Renal cortex interstitium (tissue), 11 donors: Measurements from ENCODE around the gene NTN5. TPM values are rescaled to one million over a fixed set of nuclear protein-coding genes. Genes with fewer than 3 reads are reported as not detected.
A peak's percentile ranks its signal among the peaks of the same experiment; 100 is the strongest.
"Not testable (repeated sequence)": the region's sequence is repeated elsewhere in the genome, so short reads cannot be mapped to it uniquely, and the experiment has no call there.

Source experiments
- DNase-seq, 11 donors: peaks; one replicate each; pipeline ENCODE4 v3.0.0-alpha.2; 2013; ENCODE audit warnings: low read depth in 9 of 11, low spot score in 4 of 11; ENCODE audit errors: extremely low read depth in 1 of 11
- polyA plus RNA-seq, 3 donors: library from polyadenylated mRNA; unstranded; fragments of 120-200 nt; gene quantifications; one replicate each; pipeline ENCODE4 v1.2.1, GENCODE V29; 2013; ENCODE audit not compliant: insufficient read length in 3 of 3

NTN5 gene
- polyA plus RNA-seq, 3 donors, result 0.68 to 2.4 (median 1.5) TPM

- no peak for DNase-seq
These were observed 30.5 kb upstream of the NTN5 start for GRCh38 chr19:48703316-48703715.

GRCh38 chr19:48702701-48703100 is 29.9 kb upstream of the NTN5 start:
- DNase-seq, result no peak

- no peak for DNase-seq
These were observed 25.2 kb upstream of the NTN5 start for GRCh38 chr19:48698046-48698445.

GRCh38 chr19:48696353-48697010 is 23.7 kb upstream of the NTN5 start:
- no peak for DNase-seq

GRCh38 chr19:48695743-48696352 is 23.0 kb upstream of the NTN5 start, which contains the start of gene FUT2:
FUT2 (plus strand) TSS chr19:48695971; CDS start chr19:48702957, 6,986 bp downstream.
- no peak for DNase-seq

- not testable (repeated sequence) for DNase-seq
These were observed 20.8 kb upstream of the NTN5 start for GRCh38 chr19:48693629-48694028.

- DNase-seq, result no peak
These were observed 16.6 kb upstream of the NTN5 start for GRCh38 chr19:48689449-48689848.

- DNase-seq, result no peak
These were observed 15.0 kb upstream of the NTN5 start for GRCh38 chr19:48687776-48688175.

- DNase-seq, result not testable (repeated sequence)
These were observed 13.8 kb upstream of the NTN5 start for GRCh38 chr19:48686637-48687036.

- no peak for DNase-seq
These were observed 13.3 kb upstream of the NTN5 start for GRCh38 chr19:48686088-48686487.

- DNase-seq, result no peak
These were observed 12.8 kb upstream of the NTN5 start for GRCh38 chr19:48685583-48685982.

- peak in 2 of 11 donors; percentile 32 to 52 for DNase-seq
These were observed 10.5 kb upstream of the NTN5 start for GRCh38 chr19:48683349-48683748.

- DNase-seq, result no peak
These were observed 8.3 kb upstream of the NTN5 start for GRCh38 chr19:48681127-48681470.

- no peak for DNase-seq
These were observed 7.8 kb upstream of the NTN5 start for GRCh38 chr19:48680436-48681126.

- not testable (repeated sequence) for DNase-seq
These were observed 7.2 kb upstream of the NTN5 start for GRCh38 chr19:48680006-48680405.

GRCh38 chr19:48678201-48678600 is 5.4 kb upstream of the NTN5 start:
- no peak for DNase-seq

- DNase-seq, result no peak
These were observed 4.1 kb upstream of the NTN5 start for GRCh38 chr19:48676887-48677286.

GRCh38 chr19:48676487-48676886 is 3.7 kb upstream of the NTN5 start:
- DNase-seq, result no peak

GRCh38 chr19:48674921-48675824 is 2.4 kb upstream of the NTN5 start:
- DNase-seq, result peak; percentile 64 to 88 (median 77)
